CD4-positive, alpha-beta T cell (primary cell): ENCODE results near the gene SYT17. TPM values are rescaled to one million over a fixed set of nuclear protein-coding genes. Genes with fewer than 3 reads are reported as not detected.

ENCODE experiments used
- ATAC-seq: fragments of 200-7000 bp; cut with Tn5 transposase; one replicate; pipeline ENCODE4 v1.10.0; 2022; ENCODE audit warnings: mild to moderate bottlenecking; ENCODE audit not compliant: poor library complexity
- CTCF ChIA-PET: fragments of 350-600 bp; sonication (Branson Sonifier 250); formaldehyde crosslinking; loops from one replicate; lab custom pipeline; 2021; ENCODE audit warnings: antibody characterized with exemption, inconsistent platforms; lab: Charles Lee
- POLR2A ChIA-PET: fragments of 350-600 bp; sonication (Branson Sonifier 250); formaldehyde crosslinking; loops from one replicate; lab custom pipeline; 2021; ENCODE audit warnings: antibody characterized with exemption, inconsistent platforms; lab: Charles Lee
- DNase-seq, 14 experiments: peaks; one replicate each; pipeline ENCODE4 v3.0.0-alpha.2; 2013 to 2020; ENCODE audit warnings: mixed read lengths in 2 of 14
- H3K27ac ChIP-seq, 2 donors: one replicate each; pipeline versions ENCODE4 v1.5.1 to v1.7.0; 2013; ENCODE audit warnings: low read length in 2 of 2, low read depth in 1 of 2, mild to moderate bottlenecking in 1 of 2
- H3K27me3 ChIP-seq, 2 experiments: 1 replicate in 1 of 2; 2 replicates in 1 of 2; pipeline versions ENCODE4 v1.6.1 to v1.7.0; 2013; ENCODE audit warnings: low read length in 2 of 2, control low read depth in 1 of 2, mild to moderate bottlenecking in 1 of 2, moderate library complexity in 1 of 2; ENCODE audit not compliant: insufficient read depth in 2 of 2, control insufficient read depth in 1 of 2
- H3K36me3 ChIP-seq: one replicate; pipeline ENCODE4 v1.6.1; 2013; ENCODE audit warnings: low read length, control low read depth; ENCODE audit not compliant: insufficient read depth
- H3K4me1 ChIP-seq: one replicate; pipeline ENCODE4 v1.6.1; 2013; ENCODE audit warnings: low read length, control low read depth; ENCODE audit not compliant: insufficient read depth
- H3K4me3 ChIP-seq: one replicate; pipeline ENCODE4 v1.5.1; 2013; ENCODE audit warnings: mild to moderate bottlenecking, low read length, moderate library complexity
- H3K9me3 ChIP-seq, 2 experiments: 1 replicate in 1 of 2; 2 replicates in 1 of 2; pipeline versions ENCODE4 v1.6.1 to v1.7.0; 2013; ENCODE audit warnings: low read length in 2 of 2, mild to moderate bottlenecking in 2 of 2, control low read depth in 1 of 2, moderate library complexity in 1 of 2; ENCODE audit not compliant: control insufficient read depth in 1 of 2, insufficient read depth in 1 of 2
- H3K27ac Mint-ChIP-seq: one replicate; pipeline ENCODE4 v1.8.0; 2020; ENCODE audit warnings: mixed read lengths
- H3K27me3 Mint-ChIP-seq: one replicate; pipeline ENCODE4 v1.8.0; 2021; ENCODE audit warnings: mixed read lengths
- H3K36me3 Mint-ChIP-seq: one replicate; pipeline ENCODE4 v1.8.0; 2021; ENCODE audit warnings: low read depth, mixed read lengths
- H3K4me1 Mint-ChIP-seq: one replicate; pipeline ENCODE4 v1.8.0; 2021; ENCODE audit warnings: low read depth, mixed read lengths
- H3K4me3 Mint-ChIP-seq: one replicate; pipeline ENCODE4 v1.8.0; 2020; ENCODE audit warnings: mild to moderate bottlenecking, mixed read lengths
- H3K9me3 Mint-ChIP-seq: one replicate; pipeline ENCODE4 v1.8.0; 2020; ENCODE audit warnings: mixed read lengths
- CTCF ChIP-seq: fragments of 200-600 bp; IDR thresholded peaks from one replicate; pipeline ENCODE4 v1.8.0; 2022; ENCODE audit warnings: antibody characterized with exemption, mild to moderate bottlenecking
- intact Hi-C, 2 experiments: fragments of 100-400 bp; cut with DNase I in 1 of 2; cut with micrococcal nuclease in 1 of 2; formaldehyde crosslinking; loops; one replicate each; pipeline versions ENCODE4 v1.15.1 to v1.9.0; 2023 to 2025; cut with DNase I, micrococcal nuclease
- total RNA-seq, 174 experiments: library from RNA in 2 of 174; stranded (reverse) in 2 of 174; gene quantifications; one replicate each; pipeline ENCODE4 v1.2.3 and lab custom pipeline; 2021 to 2026

SYT17 gene
- total RNA-seq, 2 experiments from 2014 or later, result not detected

GRCh38 chr16:19138601-19139000 is 29.4 kb upstream of the SYT17 start:
- no peak overlapping the region for H3K4me3 ChIP-seq
- H3K27ac Mint-ChIP-seq, result no peak overlapping the region
- ChIA-PET POLR2A (no interaction called here), CTCF (interaction anchor here (0.6 kb wide), 1 partner anchor 971 kb away, joined by 6 read pairs; no protein-coding TSS in a partner anchor)
- no peaks in the 10 kb centered on the region for H3K4me1 Mint-ChIP-seq
- H3K9me3 ChIP-seq, result peaks cover 0 to 3% of the 10 kb centered on the region in 2 experiments
- DNase-seq, result no peak
- H3K27me3 Mint-ChIP-seq, result peaks cover 12% of the 10 kb centered on the region
- H3K4me1 ChIP-seq, result no peaks in the 10 kb centered on the region
- H3K9me3 Mint-ChIP-seq, result no peaks in the 10 kb centered on the region
- TF ChIP-seq CTCF, result no peak
- H3K27ac ChIP-seq, result no peak overlapping the region
- H3K4me3 Mint-ChIP-seq, result no peak overlapping the region
- peaks cover 6 to 12% of the 10 kb centered on the region in 2 experiments for H3K27me3 ChIP-seq
- no peaks in the 10 kb centered on the region for H3K36me3 Mint-ChIP-seq
- intact Hi-C loops, result no loop called here
- no peak for ATAC-seq
- H3K36me3 ChIP-seq, result no peaks in the 10 kb centered on the region

- Mint-ChIP-seq H3K4me1 (no peaks in the 10 kb centered on the region), H3K36me3 (no peaks in the 10 kb centered on the region), H3K27ac (no peak overlapping the region), H3K27me3 (peaks cover 16% of the 10 kb centered on the region), H3K4me3 (no peak overlapping the region), H3K9me3 (no peaks in the 10 kb centered on the region)
- H3K36me3 ChIP-seq, result no peaks in the 10 kb centered on the region
- no peak overlapping the region for H3K4me3 ChIP-seq
- ChIA-PET CTCF (no interaction called here), POLR2A (no interaction called here)
- no peak overlapping the region for H3K27ac ChIP-seq
- DNase-seq (no peak), ATAC-seq (no peak)
- TF ChIP-seq CTCF, result no peak
- intact Hi-C loops, result no loop called here
- no peaks in the 10 kb centered on the region for H3K4me1 ChIP-seq
- peaks cover 0 to 3% of the 10 kb centered on the region in 2 experiments for H3K9me3 ChIP-seq
- peaks cover 8 to 12% of the 10 kb centered on the region in 2 experiments for H3K27me3 ChIP-seq
Observed at GRCh38 chr16:19139436-19140091, 28.5 kb upstream of the SYT17 start.

- CTCF ChIA-PET, result no interaction called here
- no peaks in the 10 kb centered on the region for H3K9me3 Mint-ChIP-seq
- Histone ChIP-seq H3K27me3 (peaks cover 10 to 12% of the 10 kb centered on the region in 2 experiments), H3K36me3 (no peaks in the 10 kb centered on the region), H3K27ac (no peak overlapping the region), H3K4me3 (no peak overlapping the region), H3K4me1 (no peaks in the 10 kb centered on the region), H3K9me3 (peaks cover 0 to 3% of the 10 kb centered on the region in 2 experiments)
- no peak overlapping the region for H3K27ac Mint-ChIP-seq
- no peaks in the 10 kb centered on the region for H3K36me3 Mint-ChIP-seq
- POLR2A ChIA-PET, result no interaction called here
- H3K4me3 Mint-ChIP-seq, result no peak overlapping the region
- ATAC-seq (no peak), DNase-seq (no peak)
- intact Hi-C loops, result no loop called here
- no peaks in the 10 kb centered on the region for H3K4me1 Mint-ChIP-seq
- peaks cover 21% of the 10 kb centered on the region for H3K27me3 Mint-ChIP-seq
- TF ChIP-seq CTCF, result no peak
Observed at GRCh38 chr16:19140396-19140795, 27.6 kb upstream of the SYT17 start.
